K562 (cell line): ENCODE results near the gene GIPR. TPM values are rescaled to one million over a fixed set of nuclear protein-coding genes. Genes with fewer than 3 reads are reported as not detected.

ENCODE experiments used
- ATF4 ChIP-seq: fragments of 450-650 bp; formaldehyde crosslinking; IDR thresholded peaks from 2 replicates; pipeline ENCODE4 v1.4.0; 2022; ENCODE audit warnings: mild to moderate bottlenecking, moderate library complexity
- BCOR ChIP-seq: fragments of 450-650 bp; IDR thresholded peaks from 2 replicates; pipeline ENCODE4 v1.6.1; 2016
- BHLHE40 ChIP-seq: IDR thresholded peaks from 2 replicates; pipeline ENCODE4 v1.6.1; 2011; ENCODE audit warnings: low read length, improper control_type of control experiment
- CHD1 ChIP-seq: fragments of 200-600 bp; sonication (generic); IDR thresholded peaks from one replicate; pipeline ENCODE4 v1.6.1; 2012; ENCODE audit warnings: mild to moderate bottlenecking, moderate library complexity, low read length, inconsistent platforms
- DDX20 ChIP-seq: fragments of 450-650 bp; IDR thresholded peaks from 2 replicates; pipeline ENCODE4 v1.6.1; 2016; ENCODE audit warnings: missing genetic modification characterization, low read depth, mild to moderate bottlenecking, missing compliant biosample characterization, moderate library complexity
- EP300 ChIP-seq: IDR thresholded peaks from 2 replicates; pipeline ENCODE4 v1.6.1; 2012; ENCODE audit warnings: low read length, improper control_type of control experiment
- FOXJ2 ChIP-seq: fragments of 200-800 bp; sonication (Bioruptor generic); IDR thresholded peaks from 2 replicates; pipeline ENCODE4 v1.6.1; 2016; ENCODE audit warnings: missing genetic modification characterization, missing compliant biosample characterization
- GATA2 ChIP-seq: sonication (generic); formaldehyde crosslinking; IDR thresholded peaks from 2 replicates; pipeline ENCODE4 v1.4.0; 2020; ENCODE audit warnings: mild to moderate bottlenecking, missing genetic modification reagents
- HNRNPUL1 ChIP-seq: fragments of 200-400 bp; formaldehyde crosslinking; IDR thresholded peaks from 2 replicates; pipeline ENCODE4 v1.6.1; 2017; ENCODE audit warnings: low read length
- KAT2B ChIP-seq: IDR thresholded peaks from one replicate; pipeline ENCODE4 v1.6.1; 2012; ENCODE audit warnings: low read depth, mild to moderate bottlenecking, control low read depth, inconsistent platforms, low read length, moderate library complexity
- KLF16 ChIP-seq: IDR thresholded peaks from 2 replicates; pipeline ENCODE4 v1.6.1; 2016; ENCODE audit warnings: antibody characterized with exemption
- LCOR ChIP-seq: sonication (generic); formaldehyde crosslinking; IDR thresholded peaks from 2 replicates; pipeline ENCODE4 v1.8.0; 2022; ENCODE audit warnings: mild to moderate bottlenecking, missing genetic modification reagents
- NR3C1 ChIP-seq: sonication (generic); formaldehyde crosslinking; IDR thresholded peaks from 2 replicates; pipeline ENCODE4 v1.8.1; 2022; ENCODE audit warnings: missing genetic modification reagents
- NUFIP1 ChIP-seq: fragments of 450-650 bp; IDR thresholded peaks from 2 replicates; pipeline ENCODE4 v1.6.1; 2018; ENCODE audit not compliant: partially characterized antibody
- RAD21 ChIP-seq, 2 experiments: fragments of 250-450 bp in 1 of 2; fragments of 450-650 bp in 1 of 2; sonication (Bioruptor Pico) in 1 of 2; formaldehyde crosslinking in 1 of 2; IDR thresholded peaks in 1 of 2; conservative IDR thresholded peaks in 1 of 2; 2 replicates each; pipeline versions ENCODE4 v1.4.0 to v1.8.0; 2020 to 2022; ENCODE audit warnings: mild to moderate bottlenecking in 2 of 2, moderate library complexity in 1 of 2
- RBFOX2 ChIP-seq: fragments of 200-400 bp; formaldehyde crosslinking; IDR thresholded peaks from 2 replicates; pipeline ENCODE4 v1.6.1; 2017; ENCODE audit warnings: low read depth, mild to moderate bottlenecking, low read length, moderate library complexity
- RBM39 ChIP-seq: fragments of 200-400 bp; formaldehyde crosslinking; optimal IDR thresholded peaks from 2 replicates; pipeline ENCODE3; 2018; ENCODE audit warnings: low read depth, low read length
- SAFB2 ChIP-seq: fragments of 200-400 bp; formaldehyde crosslinking; IDR thresholded peaks from 2 replicates; pipeline ENCODE4 v1.6.1; 2018; ENCODE audit warnings: borderline replicate concordance, low read length, low read depth, moderate library complexity; ENCODE audit not compliant: severe bottlenecking
- SPI1 ChIP-seq: IDR thresholded peaks from 2 replicates; pipeline ENCODE4 v1.6.1; 2011; ENCODE audit warnings: low read depth, low read length, control low read depth, borderline replicate concordance
- STAT5B ChIP-seq: fragments of 250-450 bp; sonication (Bioruptor Pico); IDR thresholded peaks from 2 replicates; pipeline ENCODE4 v1.8.0; 2021; ENCODE audit warnings: mild to moderate bottlenecking, inconsistent platforms
- TCF3 ChIP-seq: sonication (generic); formaldehyde crosslinking; IDR thresholded peaks from 2 replicates; pipeline ENCODE4 v1.4.0; 2020; ENCODE audit warnings: mild to moderate bottlenecking, missing genetic modification reagents
- TGIF2 ChIP-seq: sonication (generic); formaldehyde crosslinking; IDR thresholded peaks from 2 replicates; pipeline ENCODE4 v1.8.1; 2022; ENCODE audit warnings: mild to moderate bottlenecking, missing genetic modification reagents, moderate library complexity
- ZBED1 ChIP-seq: IDR thresholded peaks from 2 replicates; pipeline ENCODE4 v1.6.1; 2014
- ZBTB12 ChIP-seq: fragments of 250-450 bp; sonication (Bioruptor Pico); IDR thresholded peaks from 2 replicates; pipeline ENCODE4 v1.4.0; 2020
- ZNF23 ChIP-seq: fragments of 250-450 bp; sonication (Bioruptor Pico); IDR thresholded peaks from 2 replicates; pipeline ENCODE4 v1.4.0; 2020; ENCODE audit warnings: mild to moderate bottlenecking
- ZNF518B ChIP-seq: fragments of 250-450 bp; sonication (Bioruptor Pico); IDR thresholded peaks from 2 replicates; pipeline ENCODE4 v1.5.0; 2021; ENCODE audit warnings: mild to moderate bottlenecking, moderate library complexity
- polyA plus RNA-seq, 8 experiments: library from polyadenylated mRNA; depleted of rRNA in 4 of 8; stranded (reverse) in 5 of 8; unstranded in 3 of 8; fragments of >200 nt; fragmentation: Nextera tagmentation in 2 of 8; fragmentation: Illumina TruSeq in 1 of 8; extraction: Ambion mirVana in 2 of 8; extraction: Trizol in 1 of 8; gene quantifications; 2 replicates each; pipeline versions ENCODE4 v1.2.1 to v1.2.3, GENCODE V29; 2011 to 2014; ENCODE audit warnings: inconsistent platforms in 1 of 8, missing spikeins in 1 of 8
- total RNA-seq, 7 experiments: library from RNA; depleted of rRNA in 6 of 7; stranded (reverse); fragments of >200 nt in 6 of 7; fragmentation: Illumina TruSeq in 2 of 7; extraction: Trizol in 2 of 7; gene quantifications; 2 replicates each; pipeline versions ENCODE4 v1.2.1 to v1.2.3, GENCODE V29; 2011 to 2021; ENCODE audit warnings: low replicate concordance in 1 of 7

The GIPR gene
- total and polyA plus RNA-seq, 9 of the 15 experiments (the other 6 are each of a cell fraction or from before 2014, with no cell fraction given) = 2.2 to 26.8 (median 12.7) TPM

GRCh38 chr19:45717131-45717982, 49.3 kb downstream of the GIPR start (continued):
- TF ChIP-seq ZBED1 (no peak), SAFB2 (no peak), ZNF518B (CRISPR knock-in tag) (no peak), STAT5B (no peak), DDX20 (tag) (no peak), KAT2B (no peak), ZNF23 (CRISPR knock-in tag) (no peak), KLF16 (no peak), NR3C1 (CRISPR knock-in tag) (no peak), NUFIP1 (no peak), SPI1 (no peak), GATA2 (CRISPR knock-in tag) (no peak), HNRNPUL1 (no peak), FOXJ2 (tag) (peak; percentile 88), RBFOX2 (peak; percentile 80), BCOR (0 out of 2 replicates have a peak, but pooled peaks have one; percentile 11), LCOR (CRISPR knock-in tag) (peak; percentile 79), TGIF2 (no peak), CHD1 (no peak), TCF3 (CRISPR knock-in tag) (peak; percentile 45; the same call in 1 of the 2 replicates), EP300 (peak; percentile 81), RBM39 (no peak), ZBTB12 (peak; percentile 53; the same call in 1 of the 2 replicates), BHLHE40 (peak; percentile 99), RAD21 (CRISPR knock-in tag; conservative IDR thresholded peaks at IDR 0.05 in 1 of 2, IDR thresholded peaks at IDR 0.05 in 1 of 2) (no peak), ATF4 (CRISPR knock-in tag) (no peak)
